K562 (cell line): ENCODE measurements around the gene CBLN2. TPM values are rescaled to one million over a fixed set of nuclear protein-coding genes. Genes with fewer than 3 reads are reported as not detected.

Experiments
- ATAC-seq: fragments of 200-7000 bp; cut with Tn5 transposase; 3 replicates; pipeline ENCODE4 v1.9.1; 2020; ENCODE audit warnings: moderate library complexity
- BruUV-seq: library from RNA; stranded (reverse); fragments of 400-500 nt; replicated peaks from 2 replicates; lab custom pipeline; 2021; lab: Mats Ljungman, UMichigan
- CTCF ChIA-PET: fragments of 300-600 bp; formaldehyde crosslinking; extraction: SDS; loops from one replicate; lab custom pipeline; 2021; ENCODE audit warnings: low intra/inter-chr PET ratio; lab: Yijun Ruan, JAX
- POLR2A ChIA-PET: fragments of 300-600, 350-650 bp; sonication (Branson Sonifier 250); formaldehyde crosslinking; extraction: SDS; loops from one replicate; lab custom pipeline; 2021; ENCODE audit warnings: antibody characterized with exemption, inconsistent platforms; lab: Yijun Ruan, JAX
- DNase-seq, 4 experiments: peaks; one replicate each; pipeline versions ENCODE4 v3.0.0 to v3.0.0-alpha.2; 2011 to 2018; ENCODE audit warnings: low spot score in 3 of 4, mixed read lengths in 3 of 4; ENCODE audit errors: extremely low read depth in 1 of 4
- FAIRE-seq: peaks from 2 replicates; lab custom pipeline; 2011; peaks lifted over from hg19 to GRCh38; lab: Jason Lieb, UNC
- H2AFZ ChIP-seq: 2 replicates; pipeline ENCODE4 v1.6.0; 2011; ENCODE audit warnings: low read depth, low read length, control low read depth, inconsistent platforms
- H3K27ac ChIP-seq: fragments of 200-600 bp; 3 replicates; pipeline ENCODE4 v1.8.0; 2011; ENCODE audit warnings: low read depth, mild to moderate bottlenecking, control low read depth, inconsistent platforms, low read length, moderate library complexity, mixed read lengths; ENCODE audit errors: extremely low read depth
- H3K27me3 ChIP-seq, 2 experiments: fragments of 300-600 bp in 1 of 2; 2 replicates in 1 of 2; 3 replicates in 1 of 2; pipeline versions ENCODE4 v1.6.0 to v1.8.0; 2011; ENCODE audit warnings: inconsistent platforms in 2 of 2, low read length in 2 of 2, mild to moderate bottlenecking in 1 of 2, mixed read lengths in 1 of 2, moderate library complexity in 1 of 2; ENCODE audit not compliant: control insufficient read depth in 2 of 2, insufficient read depth in 2 of 2
- H3K36me3 ChIP-seq: fragments of 300-600 bp; 3 replicates; pipeline ENCODE4 v1.8.0; 2011; ENCODE audit warnings: mild to moderate bottlenecking, low read length, inconsistent platforms; ENCODE audit not compliant: control insufficient read depth, insufficient read depth
- H3K4me1 ChIP-seq, 2 experiments: fragments of 200-600 bp in 1 of 2; replicated peaks in 1 of 2; 2 replicates in 1 of 2; 3 replicates in 1 of 2; pipeline versions ENCODE4 v1.5.1 to v1.8.0; 2011; ENCODE audit warnings: inconsistent platforms in 2 of 2, low read length in 2 of 2, mild to moderate bottlenecking in 1 of 2, mixed read lengths in 1 of 2, moderate library complexity in 1 of 2; ENCODE audit not compliant: control insufficient read depth in 2 of 2, insufficient read depth in 2 of 2
- H3K4me2 ChIP-seq: 2 replicates; pipeline ENCODE4 v1.6.1; 2011; ENCODE audit warnings: low read length, control low read depth, inconsistent platforms, mixed read lengths; ENCODE audit not compliant: insufficient read depth
- H3K4me3 ChIP-seq: fragments of 200-600 bp; sonication (generic), shearing (Covaris generic); 2 replicates; pipeline ENCODE4 v1.5.1; 2016; ENCODE audit warnings: control low read depth, inconsistent platforms
- H3K79me2 ChIP-seq: fragments of 200-600 bp; 3 replicates; pipeline ENCODE4 v1.8.0; 2011; ENCODE audit warnings: low read length, inconsistent platforms; ENCODE audit not compliant: control insufficient read depth, insufficient read depth
- H3K9ac ChIP-seq, 2 experiments: 2 replicates each; pipeline versions ENCODE4 v1.6.0 to v1.6.1; 2011; ENCODE audit warnings: low read depth in 2 of 2, low read length in 2 of 2, control low read depth in 1 of 2, inconsistent platforms in 1 of 2, mild to moderate bottlenecking in 1 of 2, mixed read lengths in 1 of 2; ENCODE audit not compliant: insufficient read depth in 1 of 2
- H3K9me1 ChIP-seq: one replicate; pipeline ENCODE4 v1.6.0; 2011; ENCODE audit warnings: inconsistent platforms, mild to moderate bottlenecking, low read length, moderate library complexity; ENCODE audit not compliant: control insufficient read depth, insufficient read depth
- H3K9me3 ChIP-seq: replicated peaks from 2 replicates; pipeline ENCODE4 v1.5.1; 2011; ENCODE audit warnings: low read depth, low read length, inconsistent platforms; ENCODE audit not compliant: control insufficient read depth, insufficient read depth
- H4K20me1 ChIP-seq: replicated peaks from 2 replicates; pipeline ENCODE4 v1.6.1; 2011; ENCODE audit warnings: low read length, inconsistent platforms, mixed read lengths; ENCODE audit not compliant: control insufficient read depth, insufficient read depth
- BMI1 ChIP-seq: fragments of 150-350 bp; IDR thresholded peaks from 2 replicates; pipeline ENCODE4 v1.6.1; 2014; ENCODE audit warnings: low read length
- BRF2 ChIP-seq: IDR thresholded peaks from 3 replicates; pipeline ENCODE4 v1.6.1; 2011; ENCODE audit warnings: borderline replicate concordance, mild to moderate bottlenecking; ENCODE audit not compliant: insufficient read length, insufficient read depth
- E2F3 ChIP-seq: fragments of 250-450 bp; sonication (Bioruptor Pico); IDR thresholded peaks from 2 replicates; pipeline ENCODE4 v1.4.0; 2020; ENCODE audit warnings: mild to moderate bottlenecking
- FOXK2 ChIP-seq, 2 experiments: fragments of 450-650 bp; IDR thresholded peaks in 1 of 2; conservative IDR thresholded peaks in 1 of 2; 2 replicates each; pipeline ENCODE4 v1.6.1; 2016; ENCODE audit warnings: low read depth in 2 of 2, mild to moderate bottlenecking in 1 of 2
- HBP1 ChIP-seq: fragments of 450-650 bp; formaldehyde crosslinking; IDR thresholded peaks from 2 replicates; pipeline ENCODE4 v1.4.0; 2022; ENCODE audit warnings: missing genetic modification characterization
- HNRNPLL ChIP-seq: fragments of 200-400 bp; formaldehyde crosslinking; IDR thresholded peaks from 2 replicates; pipeline ENCODE4 v1.6.1; 2017; ENCODE audit warnings: low read length, low read depth, mild to moderate bottlenecking; ENCODE audit not compliant: poor library complexity, severe bottlenecking
- NFRKB ChIP-seq: fragments of 450-650 bp; IDR thresholded peaks from 2 replicates; pipeline ENCODE4 v1.6.1; 2016; ENCODE audit warnings: low read depth
- POLR3G ChIP-seq: IDR thresholded peaks from 2 replicates; pipeline ENCODE4 v1.6.1; 2011; ENCODE audit not compliant: insufficient read length, insufficient replicate concordance; ENCODE audit errors: extremely low read depth
- RAD21 ChIP-seq, 2 experiments: fragments of 250-450 bp in 1 of 2; fragments of 450-650 bp in 1 of 2; sonication (Bioruptor Pico) in 1 of 2; formaldehyde crosslinking in 1 of 2; IDR thresholded peaks in 1 of 2; conservative IDR thresholded peaks in 1 of 2; 2 replicates each; pipeline versions ENCODE4 v1.4.0 to v1.8.0; 2020 to 2022; ENCODE audit warnings: mild to moderate bottlenecking in 2 of 2, moderate library complexity in 1 of 2
- TGIF2 ChIP-seq: sonication (generic); formaldehyde crosslinking; IDR thresholded peaks from 2 replicates; pipeline ENCODE4 v1.8.1; 2022; ENCODE audit warnings: mild to moderate bottlenecking, missing genetic modification reagents, moderate library complexity
- ZNF263 ChIP-seq: sonication (generic); formaldehyde crosslinking; IDR thresholded peaks from 2 replicates; pipeline ENCODE4 v1.8.0; 2022; ENCODE audit warnings: mild to moderate bottlenecking, missing genetic modification reagents, borderline replicate concordance
- WGBS: fragments of 100-300 bp; shearing (Covaris generic); methylation state at CpG from one replicate; pipeline ENCODE4 v1.1.6; 2016; ENCODE audit warnings: low coverage, mixed read lengths; ENCODE audit not compliant: insufficient coverage; ENCODE audit errors: missing lambda C conversion rate; 5-methylcytosine and 5-hydroxymethylcytosine counted together
- in situ Hi-C: fragments of 300-500 bp; cut with MboI; formaldehyde crosslinking; loops from 4 replicates; pipeline ENCODE4 v1.15.0; 2018; ENCODE audit warnings: inconsistent platforms, mixed read lengths
- intact Hi-C: fragments of 100-400 bp; cut with micrococcal nuclease; formaldehyde crosslinking; loops from 2 replicates; pipeline ENCODE4 v1.14.2; 2022
- polyA plus RNA-seq, 8 experiments: library from polyadenylated mRNA; depleted of rRNA in 4 of 8; stranded (reverse) in 5 of 8; unstranded in 3 of 8; fragments of >200 nt; fragmentation: Nextera tagmentation in 2 of 8; fragmentation: Illumina TruSeq in 1 of 8; extraction: Ambion mirVana in 2 of 8; extraction: Trizol in 1 of 8; gene quantifications; 2 replicates each; pipeline versions ENCODE4 v1.2.1 to v1.2.3, GENCODE V29; 2011 to 2014; ENCODE audit warnings: inconsistent platforms in 1 of 8, missing spikeins in 1 of 8
- total RNA-seq, 7 experiments: library from RNA; depleted of rRNA in 6 of 7; stranded (reverse); fragments of >200 nt in 6 of 7; fragmentation: Illumina TruSeq in 2 of 7; extraction: Trizol in 2 of 7; gene quantifications; 2 replicates each; pipeline versions ENCODE4 v1.2.1 to v1.2.3, GENCODE V29; 2011 to 2021; ENCODE audit warnings: low replicate concordance in 1 of 7

Gene CBLN2
- total and polyA plus RNA-seq, 9 of the 15 experiments (the other 6 are each of a cell fraction or from before 2014, with no cell fraction given), result not detected

- TF ChIP-seq RAD21 (CRISPR knock-in tag; conservative IDR thresholded peaks at IDR 0.05 in 1 of 2, IDR thresholded peaks at IDR 0.05 in 1 of 2) (peak in 1 of 2 experiments; percentile 53; a peak in 2 of 4 replicates), POLR3G (no peak), HNRNPLL (peak; percentile 38)
- TF ChIP-seq, all 486 proteins: peak for 6
These were observed at the start of gene CBLN2 (continued) for GRCh38 chr18:72544092-72544886.

- H3K9ac ChIP-seq, result no peak overlapping the region
- no peak overlapping the region for H3K4me3 ChIP-seq
- H3K36me3 ChIP-seq, result no peaks in the 10 kb centered on the region
- intact Hi-C loops, result no loop called here
- TF ChIP-seq HBP1 (CRISPR knock-in tag) (no peak), TGIF2 (CRISPR knock-in tag) (no peak), FOXK2 (conservative IDR thresholded peaks at IDR 0.05 in 1 of 2, IDR thresholded peaks at IDR 0.05 in 1 of 2; ENCODE audit: low read depth in 2 of 2) (no peak), ZNF263 (CRISPR knock-in tag) (no peak), NFRKB (no peak), BMI1 (no peak), BRF2 (no peak), E2F3 (CRISPR knock-in tag) (no peak)
- CTCF ChIA-PET, result no interaction called here
- H4K20me1 ChIP-seq, result no peaks in the 10 kb centered on the region
- no peak overlapping the region for H3K27ac ChIP-seq
- H3K4me1 ChIP-seq, result no peaks in the 10 kb centered on the region
- in situ Hi-C loops, result no loop called here
- POLR2A ChIA-PET, result no interaction called here
- no peaks in the 10 kb centered on the region for H3K9me1 ChIP-seq
- H2AFZ ChIP-seq, result no peak overlapping the region
- ATAC-seq (no peak), FAIRE-seq (no peak), DNase-seq (no peak)
- BruUV-seq, result no TSS peak
- no peak overlapping the region for H3K4me2 ChIP-seq
- WGBS, result 2% methylated on average over 5 of the region's 5 CpGs
- no peaks in the 10 kb centered on the region for H3K27me3 ChIP-seq
- H3K9me3 ChIP-seq, result no peaks in the 10 kb centered on the region
- no peaks in the 10 kb centered on the region for H3K79me2 ChIP-seq
These were observed 44.2 kb upstream of the CBLN2 start for GRCh38 chr18:72588360-72588759.
